Thoracic aorta (tissue), 2 donors: Measurements from ENCODE around the gene FAM170B. TPM values are rescaled to one million over a fixed set of nuclear protein-coding genes. Genes with fewer than 3 reads are reported as not detected.

Experiments
- ATAC-seq: fragments of 150-250 bp; one replicate; pipeline ENCODE4 v1.8.0; 2017; ENCODE audit warnings: low read depth; ENCODE audit not compliant: insufficient number of reproducible peaks, low FRiP score
- DNase-seq: peaks from one replicate; pipeline ENCODE4 v3.0.0-alpha.2; 2020; ENCODE audit warnings: low spot score
- H3K27ac ChIP-seq, 2 donors: fragments of 200-600 bp; sonication (generic); 1 replicate in 1 of 2; 2 replicates in 1 of 2; pipeline ENCODE4 v1.5.1; 2016; ENCODE audit warnings: mild to moderate bottlenecking in 2 of 2, moderate library complexity in 2 of 2
- H3K27me3 ChIP-seq: fragments of 200-600 bp; sonication (generic); replicated peaks from 2 replicates; pipeline ENCODE4 v1.6.0; 2016; ENCODE audit warnings: mild to moderate bottlenecking; ENCODE audit not compliant: insufficient read depth
- H3K36me3 ChIP-seq: fragments of 200-600 bp; sonication (generic); one replicate; pipeline ENCODE4 v1.5.1; 2016
- H3K4me1 ChIP-seq, 2 donors: fragments of 200-600 bp; sonication (generic); 1 replicate in 1 of 2; 2 replicates in 1 of 2; pipeline versions ENCODE4 v1.5.1 to v1.6.0; 2016; ENCODE audit warnings: low read depth in 2 of 2, mild to moderate bottlenecking in 1 of 2; ENCODE audit not compliant: control insufficient read depth in 1 of 2
- H3K4me3 ChIP-seq: fragments of 200-600 bp; sonication (generic); 2 replicates; pipeline ENCODE4 v1.5.1; 2016; ENCODE audit warnings: mild to moderate bottlenecking
- H3K9me3 ChIP-seq: fragments of 200-600 bp; sonication (generic); 2 replicates; pipeline ENCODE4 v1.5.1; 2016
- total RNA-seq, 2 donors: library from RNA; depleted of rRNA; stranded (reverse); fragments of >200 nt; gene quantifications; one replicate each; pipeline versions ENCODE4 v1.1.0 to v1.2.3, GENCODE V29; 2016
- TF ChIP-seq, protein P1 (sequence below): fragments of 200-600 bp; sonication (generic); IDR thresholded peaks from one replicate; pipeline ENCODE4 v1.5.1; 2019; ENCODE audit warnings: antibody characterized with exemption

The FAM170B gene
- total RNA-seq, 2 donors from 2014 or later = not detected

DNA sequence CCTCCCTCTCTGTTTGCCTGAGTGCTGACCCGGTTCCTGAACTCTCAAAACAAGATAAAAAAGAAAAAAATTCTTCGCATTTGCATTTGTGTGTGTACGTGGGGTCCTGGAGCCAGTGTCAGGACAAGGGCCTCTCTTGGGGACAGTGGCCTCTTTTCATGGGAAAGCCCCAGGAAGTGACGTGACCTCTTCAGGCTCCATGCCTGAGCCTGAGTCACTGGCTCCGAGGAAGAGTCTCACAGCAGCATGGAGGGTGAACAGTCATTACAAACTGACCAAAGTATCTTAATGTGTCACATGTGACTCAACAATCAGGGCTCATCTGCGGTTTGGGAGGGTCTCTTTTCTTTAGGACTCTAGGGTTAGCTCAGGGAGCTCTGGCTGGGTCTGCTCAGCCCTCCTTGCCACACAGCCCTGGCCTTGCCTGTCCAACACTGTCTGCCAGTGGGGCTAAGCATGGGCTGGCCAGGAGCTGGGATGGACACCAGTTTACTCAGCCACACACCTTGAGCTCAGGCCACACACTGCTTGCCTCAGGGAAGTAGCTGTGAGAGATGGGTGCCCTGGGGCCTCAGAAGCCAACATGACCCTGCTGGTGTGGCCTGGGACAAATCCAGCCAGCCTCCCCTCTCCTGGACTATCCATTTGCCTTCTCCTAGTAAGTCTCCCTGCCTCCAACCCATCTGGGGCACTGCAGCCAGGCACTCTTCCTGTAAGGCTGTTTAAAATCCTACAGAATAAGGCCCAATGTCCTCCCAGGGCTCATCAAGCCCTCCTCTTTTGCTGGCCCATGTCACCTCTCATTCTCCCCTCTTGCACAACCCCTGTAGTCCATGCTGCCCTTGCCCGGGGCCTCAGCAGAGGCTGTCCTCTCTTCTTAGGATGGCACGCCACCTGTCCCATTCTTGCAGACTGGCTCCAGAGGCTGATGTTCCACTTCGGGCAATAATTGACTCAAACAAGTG lies 43.9 kb upstream of the FAM170B start:
- ATAC-seq (peak; percentile 53), DNase-seq (peak; percentile 31)

DNA sequence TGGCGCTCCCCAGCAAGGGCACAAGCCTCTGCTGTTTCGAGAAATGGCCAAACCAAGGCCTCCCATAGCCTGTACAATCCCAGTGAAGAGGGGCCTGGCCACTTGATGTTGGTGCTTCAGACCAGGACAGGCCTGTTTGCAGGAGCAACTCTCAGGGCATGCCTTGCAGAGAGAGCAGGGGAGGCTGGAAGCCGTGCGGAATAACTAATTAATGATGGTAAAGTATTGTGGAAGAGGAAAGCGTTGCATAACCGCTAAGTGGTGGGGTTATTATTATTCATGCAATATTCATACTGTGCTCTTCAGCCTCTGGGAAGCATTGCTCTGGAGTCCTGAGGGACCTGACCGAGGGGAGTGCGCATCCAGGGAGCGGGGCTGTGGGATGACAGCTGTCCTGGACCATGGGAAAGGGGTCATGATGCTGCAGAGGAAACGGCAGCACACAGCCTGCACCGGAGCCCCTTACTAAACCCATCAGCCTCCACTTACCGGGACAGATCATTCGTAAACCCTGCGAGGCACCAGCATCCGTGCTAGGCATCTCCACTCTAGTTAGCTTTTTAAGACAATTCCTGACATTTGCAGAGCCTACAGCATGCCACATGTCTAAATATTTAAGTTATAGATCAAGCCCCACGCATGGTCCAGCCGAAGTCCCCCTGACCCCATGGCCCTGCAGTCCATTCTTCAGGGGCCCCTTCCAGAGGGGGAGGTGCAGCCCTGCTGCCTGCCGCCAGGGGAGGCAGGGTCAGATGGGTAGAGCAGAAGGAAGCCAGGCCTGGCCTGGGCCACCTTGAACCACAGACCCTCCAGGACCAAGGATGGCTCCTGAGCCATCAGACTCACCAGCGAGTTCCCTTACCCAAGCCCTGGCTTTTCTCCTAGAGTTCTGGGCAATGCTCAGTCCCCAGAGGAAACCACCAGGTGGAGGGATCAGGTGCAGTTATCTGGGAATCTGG lies 42.8 kb upstream of the FAM170B start:
- TF ChIP-seq, protein P1, sequence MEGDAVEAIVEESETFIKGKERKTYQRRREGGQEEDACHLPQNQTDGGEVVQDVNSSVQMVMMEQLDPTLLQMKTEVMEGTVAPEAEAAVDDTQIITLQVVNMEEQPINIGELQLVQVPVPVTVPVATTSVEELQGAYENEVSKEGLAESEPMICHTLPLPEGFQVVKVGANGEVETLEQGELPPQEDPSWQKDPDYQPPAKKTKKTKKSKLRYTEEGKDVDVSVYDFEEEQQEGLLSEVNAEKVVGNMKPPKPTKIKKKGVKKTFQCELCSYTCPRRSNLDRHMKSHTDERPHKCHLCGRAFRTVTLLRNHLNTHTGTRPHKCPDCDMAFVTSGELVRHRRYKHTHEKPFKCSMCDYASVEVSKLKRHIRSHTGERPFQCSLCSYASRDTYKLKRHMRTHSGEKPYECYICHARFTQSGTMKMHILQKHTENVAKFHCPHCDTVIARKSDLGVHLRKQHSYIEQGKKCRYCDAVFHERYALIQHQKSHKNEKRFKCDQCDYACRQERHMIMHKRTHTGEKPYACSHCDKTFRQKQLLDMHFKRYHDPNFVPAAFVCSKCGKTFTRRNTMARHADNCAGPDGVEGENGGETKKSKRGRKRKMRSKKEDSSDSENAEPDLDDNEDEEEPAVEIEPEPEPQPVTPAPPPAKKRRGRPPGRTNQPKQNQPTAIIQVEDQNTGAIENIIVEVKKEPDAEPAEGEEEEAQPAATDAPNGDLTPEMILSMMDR = no peak
- no peak overlapping the region for H3K27ac ChIP-seq
- peaks cover 5 to 11% of the 10 kb centered on the region in 2 donors for H3K4me1 ChIP-seq
- no peak for ATAC-seq
- H3K9me3 ChIP-seq = no peaks in the 10 kb centered on the region
- no peaks in the 10 kb centered on the region for H3K27me3 ChIP-seq
- no peak overlapping the region for H3K4me3 ChIP-seq
- DNase-seq = no peak
- H3K36me3 ChIP-seq = no peaks in the 10 kb centered on the region

More for the DNA sequence above, 43.9 kb upstream of the FAM170B start:
- TF ChIP-seq, protein P1 = no peak
- Histone ChIP-seq H3K27ac (peak overlapping the region in 1 of 2 donors; percentile 8), H3K4me1 (peaks cover 5 to 11% of the 10 kb centered on the region in 2 donors), H3K4me3 (no peak overlapping the region), H3K9me3 (no peaks in the 10 kb centered on the region), H3K27me3 (no peaks in the 10 kb centered on the region), H3K36me3 (no peaks in the 10 kb centered on the region)

DNA sequence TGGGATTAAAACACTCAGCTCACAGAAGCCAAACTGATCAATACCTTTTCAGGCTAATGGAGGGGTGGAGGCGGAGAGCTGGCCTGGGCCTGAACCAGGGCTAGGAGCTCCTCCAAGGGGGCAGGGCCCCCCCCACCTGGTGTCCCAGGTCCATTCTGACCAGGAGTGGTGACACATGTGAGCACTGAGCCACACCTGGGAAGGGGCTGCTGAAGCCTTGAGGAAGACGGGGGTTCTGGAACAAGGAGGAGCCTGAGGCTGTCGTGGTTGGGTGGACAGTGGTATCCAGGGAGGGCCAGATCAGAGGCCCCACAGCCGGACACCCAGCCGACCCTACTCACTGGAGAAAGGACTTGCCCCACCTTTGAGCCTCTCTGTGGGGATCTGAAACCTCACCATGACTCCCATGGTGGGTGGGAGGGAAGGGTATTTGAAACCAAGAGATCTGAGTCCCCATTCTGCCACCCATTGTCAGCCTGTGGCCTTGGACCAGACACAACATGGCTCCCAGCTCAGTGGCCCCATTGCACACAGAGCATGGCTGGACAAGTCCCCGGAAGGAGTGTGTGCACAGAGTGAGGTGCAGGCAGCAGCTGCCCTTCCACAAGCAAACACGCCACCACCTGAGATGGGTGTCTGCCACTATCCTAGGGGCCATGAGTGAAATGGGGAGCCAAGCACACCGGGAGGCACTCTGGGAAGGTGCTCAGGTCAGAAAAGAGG lies 41.9 kb upstream of the FAM170B start:
- Histone ChIP-seq H3K9me3 (no peaks in the 10 kb centered on the region), H3K27ac (no peak overlapping the region), H3K4me1 (peaks cover 5 to 11% of the 10 kb centered on the region in 2 donors), H3K4me3 (no peak overlapping the region), H3K27me3 (no peaks in the 10 kb centered on the region), H3K36me3 (no peaks in the 10 kb centered on the region)
- DNase-seq = no peak
- ATAC-seq = no peak
- TF ChIP-seq, protein P1 = no peak

DNA sequence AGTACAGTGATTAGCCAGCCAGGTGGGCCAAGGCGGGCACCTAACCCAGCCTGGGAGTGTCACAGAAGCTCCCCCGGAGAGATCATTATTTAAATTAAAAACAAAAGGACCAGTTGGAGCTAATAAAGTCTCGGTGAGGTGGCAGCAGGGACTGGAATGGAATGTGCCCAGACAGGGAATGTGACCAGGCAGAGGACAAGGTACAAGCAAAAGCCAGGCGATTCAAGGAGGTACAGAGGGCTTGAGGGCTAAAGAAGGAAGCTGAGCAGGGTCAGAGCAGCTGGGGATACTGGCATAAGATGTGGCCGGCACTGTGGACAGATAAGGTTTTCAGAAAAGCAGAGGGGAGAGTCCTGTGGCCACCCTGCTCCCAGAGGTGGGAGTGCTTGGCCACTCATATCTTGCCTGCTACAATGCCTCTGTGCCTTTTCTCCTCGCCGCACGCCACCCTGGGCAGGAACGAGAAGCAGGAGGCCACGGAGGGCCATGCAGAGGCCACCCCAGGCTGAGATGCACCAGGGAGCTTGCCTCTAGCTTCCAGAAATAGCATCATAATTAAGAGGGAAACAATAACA lies 41.2 kb upstream of the FAM170B start:
- DNase-seq (no peak), ATAC-seq (no peak)
- no peaks in the 10 kb centered on the region for H3K36me3 ChIP-seq
- H3K27ac ChIP-seq = no peak overlapping the region
- TF ChIP-seq, protein P1 = no peak
- H3K9me3 ChIP-seq = no peaks in the 10 kb centered on the region
- H3K4me3 ChIP-seq = no peak overlapping the region
- H3K27me3 ChIP-seq = no peaks in the 10 kb centered on the region
- H3K4me1 ChIP-seq = peaks cover 5 to 11% of the 10 kb centered on the region in 2 donors
